ENCODE results near the gene TCTN1.

DNA sequence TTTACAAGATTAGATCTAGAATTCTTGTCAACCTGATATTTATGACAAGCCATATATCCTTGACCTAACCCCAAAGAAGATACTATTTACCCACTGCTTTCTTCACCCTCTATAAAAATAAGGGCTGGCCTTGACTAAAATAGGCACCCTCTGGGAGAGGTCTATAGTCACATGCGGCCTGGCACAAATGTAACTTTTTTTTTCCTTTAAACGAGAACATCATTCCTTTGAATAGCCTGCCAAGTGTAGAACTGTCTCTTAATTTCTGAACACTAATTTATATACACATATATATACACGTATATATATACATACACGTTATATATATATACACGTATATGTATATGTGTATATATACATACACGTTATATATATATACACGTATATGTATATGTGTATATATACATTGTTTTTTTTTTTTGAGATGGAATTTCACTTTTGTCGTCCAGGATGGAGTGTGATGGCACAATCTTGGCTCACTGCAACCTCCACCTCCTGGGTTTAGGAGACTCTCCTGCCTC, 49.4 kb upstream of the TCTN1 start:
- TF ChIP-seq, protein P1, sequence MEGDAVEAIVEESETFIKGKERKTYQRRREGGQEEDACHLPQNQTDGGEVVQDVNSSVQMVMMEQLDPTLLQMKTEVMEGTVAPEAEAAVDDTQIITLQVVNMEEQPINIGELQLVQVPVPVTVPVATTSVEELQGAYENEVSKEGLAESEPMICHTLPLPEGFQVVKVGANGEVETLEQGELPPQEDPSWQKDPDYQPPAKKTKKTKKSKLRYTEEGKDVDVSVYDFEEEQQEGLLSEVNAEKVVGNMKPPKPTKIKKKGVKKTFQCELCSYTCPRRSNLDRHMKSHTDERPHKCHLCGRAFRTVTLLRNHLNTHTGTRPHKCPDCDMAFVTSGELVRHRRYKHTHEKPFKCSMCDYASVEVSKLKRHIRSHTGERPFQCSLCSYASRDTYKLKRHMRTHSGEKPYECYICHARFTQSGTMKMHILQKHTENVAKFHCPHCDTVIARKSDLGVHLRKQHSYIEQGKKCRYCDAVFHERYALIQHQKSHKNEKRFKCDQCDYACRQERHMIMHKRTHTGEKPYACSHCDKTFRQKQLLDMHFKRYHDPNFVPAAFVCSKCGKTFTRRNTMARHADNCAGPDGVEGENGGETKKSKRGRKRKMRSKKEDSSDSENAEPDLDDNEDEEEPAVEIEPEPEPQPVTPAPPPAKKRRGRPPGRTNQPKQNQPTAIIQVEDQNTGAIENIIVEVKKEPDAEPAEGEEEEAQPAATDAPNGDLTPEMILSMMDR (IDR thresholded peaks at IDR 0.05): no peak
- TF ChIP-seq POLR2A (IDR thresholded peaks at IDR 0.05): no peak
